Measurements from ENCODE around the gene ESR2. TPM values are rescaled to one million over a fixed set of nuclear protein-coding genes. Genes with fewer than 3 reads are reported as not detected.
A peak's percentile ranks its signal among the peaks of the same experiment; 100 is the strongest.
"Not testable (repeated sequence)": the region's sequence is repeated elsewhere in the genome, so short reads cannot be mapped to it uniquely, and the experiment has no call there.

The ESR2 gene
- total RNA-seq, 1 experiment from 2014 or later, result 0.15 TPM

DNA sequence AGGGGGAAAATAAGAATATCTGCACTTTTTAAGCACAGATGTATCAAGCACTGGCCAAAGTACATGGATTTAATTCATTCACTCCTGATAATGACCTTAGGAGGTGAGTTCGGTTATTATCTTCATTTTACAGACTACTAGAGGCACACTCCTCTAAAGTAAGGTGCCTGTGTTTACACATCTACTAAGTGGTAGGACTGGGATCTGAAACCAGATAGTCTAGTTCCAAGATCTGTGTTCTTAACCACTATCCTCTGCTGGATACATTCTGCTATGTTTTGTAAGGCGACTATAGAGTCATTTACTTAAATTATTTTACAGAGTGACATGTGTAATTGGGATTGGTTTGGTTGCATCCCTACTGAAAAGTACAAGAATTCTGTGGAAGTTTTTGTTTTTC, 175.3 kb downstream of the ESR2 start:
- TF ChIP-seq, protein P1, sequence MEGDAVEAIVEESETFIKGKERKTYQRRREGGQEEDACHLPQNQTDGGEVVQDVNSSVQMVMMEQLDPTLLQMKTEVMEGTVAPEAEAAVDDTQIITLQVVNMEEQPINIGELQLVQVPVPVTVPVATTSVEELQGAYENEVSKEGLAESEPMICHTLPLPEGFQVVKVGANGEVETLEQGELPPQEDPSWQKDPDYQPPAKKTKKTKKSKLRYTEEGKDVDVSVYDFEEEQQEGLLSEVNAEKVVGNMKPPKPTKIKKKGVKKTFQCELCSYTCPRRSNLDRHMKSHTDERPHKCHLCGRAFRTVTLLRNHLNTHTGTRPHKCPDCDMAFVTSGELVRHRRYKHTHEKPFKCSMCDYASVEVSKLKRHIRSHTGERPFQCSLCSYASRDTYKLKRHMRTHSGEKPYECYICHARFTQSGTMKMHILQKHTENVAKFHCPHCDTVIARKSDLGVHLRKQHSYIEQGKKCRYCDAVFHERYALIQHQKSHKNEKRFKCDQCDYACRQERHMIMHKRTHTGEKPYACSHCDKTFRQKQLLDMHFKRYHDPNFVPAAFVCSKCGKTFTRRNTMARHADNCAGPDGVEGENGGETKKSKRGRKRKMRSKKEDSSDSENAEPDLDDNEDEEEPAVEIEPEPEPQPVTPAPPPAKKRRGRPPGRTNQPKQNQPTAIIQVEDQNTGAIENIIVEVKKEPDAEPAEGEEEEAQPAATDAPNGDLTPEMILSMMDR (conservative IDR thresholded peaks at IDR 0.05), result no peak
- WGBS (ENCODE audit: extremely low coverage, insufficient read length, low lambda C conversion rate), result no CpG with 5 or more reads among the region's 2 CpGs
- Mint-ChIP-seq H3K27me3 (ENCODE audit: low read depth) (no peaks in the 10 kb centered on the region), H3K4me1 (peaks cover 5 to 6% of the 10 kb centered on the region in 2 experiments), H3K27ac (no peak overlapping the region; a peak in 1 of 7 replicates), H3K9me3 (no peaks in the 10 kb centered on the region), H3K36me3 (ENCODE audit: insufficient read depth in 1 of 3, low read depth in 3 of 3) (peaks cover 7 to 16% (median 9%) of the 10 kb centered on the region in 3 experiments; a peak in 4 of 7 replicates), H3K4me3 (no peak overlapping the region)
- no peaks in the 10 kb centered on the region for H3K9me3 ChIP-seq (ENCODE audit: control insufficient read depth, low read depth, low read length)
- no peak overlapping the region for H2AK5ac ChIP-seq (ENCODE audit: insufficient read length, low read length)
- H3K27me3 ChIP-seq (ENCODE audit: insufficient read depth, low read length), result no peaks in the 10 kb centered on the region
- no peak overlapping the region for H2BK12ac ChIP-seq (ENCODE audit: insufficient read length, low read depth, low read length)
- H2BK15ac ChIP-seq (ENCODE audit: low read depth, low read length), result no peak overlapping the region
- H3K27ac ChIP-seq (ENCODE audit: insufficient read length, low read depth, low read length), result no peak overlapping the region
- no peaks in the 10 kb centered on the region for H3K23me2 ChIP-seq (ENCODE audit: insufficient read length, low read depth, low read length, poor library complexity, severe bottlenecking)
- H2BK20ac ChIP-seq (ENCODE audit: low read depth, low read length, poor library complexity, severe bottlenecking), result no peak overlapping the region
- no peak overlapping the region for H3K56ac ChIP-seq (ENCODE audit: insufficient read length, low read depth, low read length)
- no peak overlapping the region for H3K4me2 ChIP-seq (ENCODE audit: insufficient read depth, insufficient read length, low read length)
- no peak overlapping the region for H4K5ac ChIP-seq (ENCODE audit: insufficient read length, low read depth, low read length)
- no peak overlapping the region for H3K23ac ChIP-seq (ENCODE audit: insufficient read length, low read depth, low read length)
- H2AFZ ChIP-seq (ENCODE audit: low read length), result no peak overlapping the region
- no peak overlapping the region for H3T11ph ChIP-seq (ENCODE audit: low read length)
- no peaks in the 10 kb centered on the region for H4K20me1 ChIP-seq (ENCODE audit: control insufficient read depth, insufficient read depth, insufficient read length)
- H2BK5ac ChIP-seq (ENCODE audit: insufficient read length, low read length), result no peak overlapping the region
- no peaks in the 10 kb centered on the region for H3K79me1 ChIP-seq (ENCODE audit: insufficient read depth, low read depth, low read length, poor library complexity, severe bottlenecking)
- H3K9ac ChIP-seq (ENCODE audit: extremely low read depth, insufficient read length, low read length), result no peak overlapping the region
- peaks cover 2% of the 10 kb centered on the region; the same call in 1 of the 2 replicates for H3K4me1 ChIP-seq (ENCODE audit: insufficient read depth, low read length)
- H3K18ac ChIP-seq (ENCODE audit: insufficient read length, low read depth, low read length), result no peak overlapping the region
- H4K91ac ChIP-seq (ENCODE audit: insufficient read length, low read depth, low read length), result no peak overlapping the region
- no peak overlapping the region for H3K14ac ChIP-seq (ENCODE audit: insufficient read depth, low read length)
- H2BK120ac ChIP-seq (ENCODE audit: low read depth, low read length, poor library complexity, severe bottlenecking), result no peak overlapping the region
- no peaks in the 10 kb centered on the region for H3K79me2 ChIP-seq (ENCODE audit: insufficient read depth, low read length)
- no peak for DNase-seq
- H4K8ac ChIP-seq (replicated peaks; ENCODE audit: insufficient read length, low read depth, low read length), result no peak overlapping the region
- H3K4ac ChIP-seq (ENCODE audit: low read depth, low read length), result no peak overlapping the region

DNA sequence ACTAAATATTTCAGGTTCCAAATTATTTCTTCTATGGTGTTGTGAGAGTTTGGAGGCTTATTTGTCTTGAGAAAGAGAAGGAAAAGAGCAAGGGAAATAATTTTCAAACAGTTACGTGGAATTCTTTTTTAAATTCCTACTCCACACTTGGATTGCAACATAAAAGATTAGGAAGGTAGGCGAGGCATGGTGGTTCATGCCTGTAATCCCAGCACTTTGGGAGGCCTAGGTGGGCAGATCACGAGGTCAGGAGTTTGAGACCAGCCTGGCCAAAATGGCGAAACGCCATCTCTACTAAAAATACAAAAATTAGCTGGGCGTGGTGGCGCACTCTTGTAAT, 175.8 kb downstream of the ESR2 start:
- not testable (repeated sequence) for H3K27me3 Mint-ChIP-seq (ENCODE audit: low read depth); H3K27me3 ChIP-seq (ENCODE audit: insufficient read depth, low read length); H3K56ac ChIP-seq (ENCODE audit: insufficient read length, low read depth, low read length); H3K4me1 Mint-ChIP-seq; DNase-seq; H3K4ac ChIP-seq (ENCODE audit: low read depth, low read length); H3K18ac ChIP-seq (ENCODE audit: insufficient read length, low read depth, low read length); H2AK5ac ChIP-seq (ENCODE audit: insufficient read length, low read length); H3K23ac ChIP-seq (ENCODE audit: insufficient read length, low read depth, low read length); H2BK20ac ChIP-seq (ENCODE audit: low read depth, low read length, poor library complexity, severe bottlenecking); H2AFZ ChIP-seq (ENCODE audit: low read length); H4K91ac ChIP-seq (ENCODE audit: insufficient read length, low read depth, low read length); H3T11ph ChIP-seq (ENCODE audit: low read length); H3K79me1 ChIP-seq (ENCODE audit: insufficient read depth, low read depth, low read length, poor library complexity, severe bottlenecking); H3K9me3 ChIP-seq (ENCODE audit: control insufficient read depth, low read depth, low read length); H3K14ac ChIP-seq (ENCODE audit: insufficient read depth, low read length); H3K23me2 ChIP-seq (ENCODE audit: insufficient read length, low read depth, low read length, poor library complexity, severe bottlenecking); H3K27ac ChIP-seq (ENCODE audit: insufficient read length, low read depth, low read length); H4K8ac ChIP-seq (replicated peaks; ENCODE audit: insufficient read length, low read depth, low read length); H3K4me2 ChIP-seq (ENCODE audit: insufficient read depth, insufficient read length, low read length); H2BK5ac ChIP-seq (ENCODE audit: insufficient read length, low read length); H2BK120ac ChIP-seq (ENCODE audit: low read depth, low read length, poor library complexity, severe bottlenecking); H3K4me1 ChIP-seq (ENCODE audit: insufficient read depth, low read length); H3K9ac ChIP-seq (ENCODE audit: extremely low read depth, insufficient read length, low read length); H4K20me1 ChIP-seq (ENCODE audit: control insufficient read depth, insufficient read depth, insufficient read length); H3K4me3 Mint-ChIP-seq; H3K79me2 ChIP-seq (ENCODE audit: insufficient read depth, low read length); H3K9me3 Mint-ChIP-seq; H2BK12ac ChIP-seq (ENCODE audit: insufficient read length, low read depth, low read length); H4K5ac ChIP-seq (ENCODE audit: insufficient read length, low read depth, low read length); H2BK15ac ChIP-seq (ENCODE audit: low read depth, low read length)
- no CpG with 5 or more reads among the region's 7 CpGs for WGBS (ENCODE audit: extremely low coverage, insufficient read length, low lambda C conversion rate)
- peak overlapping the region; percentile 0 to 50 (median 1); a peak in 1 of 7 replicates for H3K27ac Mint-ChIP-seq
- H3K36me3 Mint-ChIP-seq (ENCODE audit: insufficient read depth in 1 of 3, low read depth in 3 of 3), result peaks cover 7 to 12% (median 10%) of the 10 kb centered on the region in 3 experiments; a peak in 4 of 7 replicates
